Measurements from ENCODE around the gene DDX51. TPM values are rescaled to one million over a fixed set of nuclear protein-coding genes. Genes with fewer than 3 reads are reported as not detected.
A peak's percentile ranks its signal among the peaks of the same experiment; 100 is the strongest.

DDX51 gene
- total RNA-seq, 3 donors from 2014 or later, result 11.2 to 16.7 (median 16.4) TPM

- Histone ChIP-seq H3K27ac (no peak overlapping the region), H3K4me3 (no peak overlapping the region), H3K4me1 (no peaks in the 10 kb centered on the region), H3K36me3 (no peaks in the 10 kb centered on the region), H3K9me3 (no peaks in the 10 kb centered on the region), H3K27me3 (no peaks in the 10 kb centered on the region)
- intact Hi-C loops (cut with DNase I; ENCODE audit: low total_unique reads), result no loop called here
- DNase-seq (ENCODE audit: low spot score in 2 of 2), result no peak
- no peak for TF ChIP-seq POLR2A (IDR thresholded peaks at IDR 0.05)
- TF ChIP-seq POLR2AphosphoS5 (IDR thresholded peaks at IDR 0.05), result no peak
- no peak for TF ChIP-seq CTCF (IDR thresholded peaks at IDR 0.05)
Observed at GRCh38 chr12:132110677-132111076, 33.4 kb downstream of the DDX51 start.

GRCh38 chr12:132109741-132110140, 34.4 kb downstream of the DDX51 start:
- no peak for DNase-seq (ENCODE audit: low spot score in 2 of 2)
- TF ChIP-seq CTCF (IDR thresholded peaks at IDR 0.05), result no peak
- TF ChIP-seq POLR2AphosphoS5 (IDR thresholded peaks at IDR 0.05), result no peak
- no peak for TF ChIP-seq POLR2A (IDR thresholded peaks at IDR 0.05)
- intact Hi-C loops (cut with DNase I; ENCODE audit: low total_unique reads), result no loop called here
- Histone ChIP-seq H3K36me3 (no peaks in the 10 kb centered on the region), H3K9me3 (no peaks in the 10 kb centered on the region), H3K4me3 (no peak overlapping the region), H3K4me1 (no peaks in the 10 kb centered on the region), H3K27ac (no peak overlapping the region), H3K27me3 (no peaks in the 10 kb centered on the region)

- Histone ChIP-seq H3K4me1 (no peaks in the 10 kb centered on the region), H3K27me3 (no peaks in the 10 kb centered on the region), H3K36me3 (no peaks in the 10 kb centered on the region), H3K27ac (no peak overlapping the region), H3K9me3 (no peaks in the 10 kb centered on the region), H3K4me3 (no peak overlapping the region)
- intact Hi-C loops (cut with DNase I; ENCODE audit: low total_unique reads), result no loop called here
- DNase-seq (ENCODE audit: low spot score in 2 of 2), result peak in 1 of 2 donors; percentile 25
- no peak for TF ChIP-seq CTCF (IDR thresholded peaks at IDR 0.05)
Observed at GRCh38 chr12:132108211-132108832, 35.8 kb downstream of the DDX51 start.

- no peak for TF ChIP-seq POLR2AphosphoS5 (IDR thresholded peaks at IDR 0.05)
- no peak for TF ChIP-seq POLR2A (IDR thresholded peaks at IDR 0.05)
- no peak for TF ChIP-seq CTCF (IDR thresholded peaks at IDR 0.05)
- intact Hi-C loops (cut with DNase I; ENCODE audit: low total_unique reads), result no loop called here
- H3K36me3 ChIP-seq, result no peaks in the 10 kb centered on the region
- no peak for DNase-seq (ENCODE audit: low spot score in 2 of 2)
- H3K4me3 ChIP-seq, result no peak overlapping the region
- no peaks in the 10 kb centered on the region for H3K4me1 ChIP-seq
- no peaks in the 10 kb centered on the region for H3K9me3 ChIP-seq
- no peaks in the 10 kb centered on the region for H3K27me3 ChIP-seq
- no peak overlapping the region for H3K27ac ChIP-seq
Observed at GRCh38 chr12:132106921-132107320, 37.2 kb downstream of the DDX51 start.

- H3K9me3 ChIP-seq, result no peaks in the 10 kb centered on the region
- intact Hi-C loops (cut with DNase I; ENCODE audit: low total_unique reads), result no loop called here
- DNase-seq (ENCODE audit: low spot score in 2 of 2), result no peak
- H3K27me3 ChIP-seq, result no peaks in the 10 kb centered on the region
- no peak overlapping the region for H3K4me3 ChIP-seq
- H3K27ac ChIP-seq, result no peak overlapping the region
- TF ChIP-seq POLR2AphosphoS5 (IDR thresholded peaks at IDR 0.05) (no peak), CTCF (IDR thresholded peaks at IDR 0.05) (no peak), POLR2A (IDR thresholded peaks at IDR 0.05) (no peak)
- no peaks in the 10 kb centered on the region for H3K36me3 ChIP-seq
- H3K4me1 ChIP-seq, result no peaks in the 10 kb centered on the region
Observed at GRCh38 chr12:132105467-132105866, 38.7 kb downstream of the DDX51 start.
